Forelimb muscle (tissue), 1 donor: ENCODE measurements around the gene RSAD2. TPM values are rescaled to one million over a fixed set of nuclear protein-coding genes. Genes with fewer than 3 reads are reported as not detected.
"Not testable (repeated sequence)": the region's sequence is repeated elsewhere in the genome, so short reads cannot be mapped to it uniquely, and the experiment has no call there.

Experiments
- DNase-seq: peaks from one replicate; pipeline ENCODE4 v3.0.0-alpha.2; 2013; ENCODE audit warnings: low read depth
- polyA plus RNA-seq: library from polyadenylated mRNA; unstranded; fragments of 120-200 nt; gene quantifications from one replicate; pipeline ENCODE4 v1.2.1, GENCODE V29; 2013; ENCODE audit not compliant: insufficient read length

The RSAD2 gene
- polyA plus RNA-seq, 1 donor = 2.5 TPM

DNA sequence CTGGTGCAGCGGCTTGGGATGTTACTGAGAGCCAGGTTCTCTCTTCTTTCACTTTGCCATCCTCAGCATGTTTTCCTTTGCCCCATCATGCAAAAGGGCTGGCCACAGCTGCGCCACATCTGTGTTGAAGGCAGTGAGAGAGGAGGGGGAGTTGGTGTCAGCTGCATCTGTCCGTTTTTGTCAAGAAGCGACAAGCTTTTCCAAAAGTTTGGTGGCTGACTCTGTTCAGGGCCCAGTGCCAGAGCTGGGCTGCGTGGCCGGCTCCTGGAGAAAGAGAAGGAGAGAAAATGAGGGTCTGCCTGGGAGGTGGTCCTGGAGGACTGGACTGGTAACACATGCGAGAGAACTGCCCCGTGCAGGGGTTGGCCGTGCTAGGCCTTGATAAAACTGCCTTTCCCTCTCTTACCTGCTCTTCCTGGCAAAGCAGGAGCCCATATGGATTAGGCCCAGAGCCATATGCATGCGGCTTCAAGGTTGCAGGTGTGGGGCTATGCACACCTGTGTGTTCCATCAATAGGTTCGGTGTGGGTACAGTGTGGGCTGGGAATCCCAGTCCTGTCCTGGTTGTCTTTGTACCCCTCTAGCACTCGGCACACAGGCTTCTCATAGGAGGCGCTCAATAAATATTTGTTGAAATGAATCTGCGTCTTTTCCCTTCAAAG lies 48.6 kb downstream of the RSAD2 start:
- DNase-seq = no peak

DNA sequence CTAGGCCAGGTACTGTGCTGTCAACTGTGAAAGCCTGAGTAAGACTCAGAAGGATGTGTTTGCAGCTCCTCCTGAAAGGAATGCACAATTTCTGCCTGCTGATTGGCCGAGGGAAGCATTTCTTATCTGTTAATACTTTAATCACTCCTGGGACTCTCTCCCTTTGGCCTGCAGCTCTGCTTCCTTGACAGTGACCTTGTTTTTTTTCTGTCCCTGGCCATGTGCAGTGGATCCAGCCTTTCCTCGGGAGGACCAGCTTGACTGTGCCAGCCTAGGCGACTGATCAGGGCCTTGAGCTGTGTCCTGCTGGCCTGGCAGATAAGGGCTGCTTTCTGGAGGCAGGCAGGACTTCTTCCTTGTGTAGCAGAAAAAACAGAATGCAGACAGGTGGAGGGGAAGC lies 49.6 kb downstream of the RSAD2 start:
- no peak for DNase-seq

DNA sequence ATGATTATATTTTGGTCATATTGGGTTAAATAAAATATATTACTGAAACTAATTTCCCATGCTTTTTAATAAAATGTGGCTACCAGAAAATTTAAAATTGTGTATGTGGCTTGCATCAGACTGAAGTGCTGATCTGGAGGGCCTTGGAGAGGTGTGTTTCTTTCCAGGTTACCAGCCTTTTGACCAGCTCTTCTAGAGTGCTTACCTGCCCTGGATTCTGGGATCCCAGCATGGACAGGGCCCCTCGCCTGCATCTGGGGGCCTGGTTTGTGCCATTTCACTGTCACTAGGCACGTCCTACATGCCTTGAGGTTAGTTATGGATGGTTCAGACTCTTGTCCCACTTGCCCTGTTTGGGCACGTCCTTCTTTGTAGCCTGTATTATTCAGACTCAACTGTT lies 50.2 kb downstream of the RSAD2 start:
- no peak for DNase-seq

DNA sequence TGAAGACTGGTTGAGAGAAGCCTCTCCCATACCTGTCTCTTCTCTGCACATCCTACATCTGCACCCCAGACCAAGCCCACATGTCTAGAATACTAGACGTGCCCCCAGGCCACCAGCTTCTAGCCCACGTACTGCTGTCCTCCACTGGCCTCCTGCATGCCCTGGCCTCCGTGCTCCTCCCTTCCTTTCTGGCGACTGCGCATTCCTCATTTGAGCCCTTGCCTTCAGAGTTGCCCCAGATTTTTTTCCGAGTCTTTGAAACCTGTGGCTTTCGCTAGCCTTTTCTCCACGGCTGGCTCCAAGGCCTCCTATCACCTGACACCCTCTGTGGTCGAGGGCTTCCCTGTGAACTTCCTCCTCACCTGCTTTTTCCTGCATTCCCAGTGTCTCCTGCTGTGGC lies 50.9 kb downstream of the RSAD2 start:
- no peak for DNase-seq

DNA sequence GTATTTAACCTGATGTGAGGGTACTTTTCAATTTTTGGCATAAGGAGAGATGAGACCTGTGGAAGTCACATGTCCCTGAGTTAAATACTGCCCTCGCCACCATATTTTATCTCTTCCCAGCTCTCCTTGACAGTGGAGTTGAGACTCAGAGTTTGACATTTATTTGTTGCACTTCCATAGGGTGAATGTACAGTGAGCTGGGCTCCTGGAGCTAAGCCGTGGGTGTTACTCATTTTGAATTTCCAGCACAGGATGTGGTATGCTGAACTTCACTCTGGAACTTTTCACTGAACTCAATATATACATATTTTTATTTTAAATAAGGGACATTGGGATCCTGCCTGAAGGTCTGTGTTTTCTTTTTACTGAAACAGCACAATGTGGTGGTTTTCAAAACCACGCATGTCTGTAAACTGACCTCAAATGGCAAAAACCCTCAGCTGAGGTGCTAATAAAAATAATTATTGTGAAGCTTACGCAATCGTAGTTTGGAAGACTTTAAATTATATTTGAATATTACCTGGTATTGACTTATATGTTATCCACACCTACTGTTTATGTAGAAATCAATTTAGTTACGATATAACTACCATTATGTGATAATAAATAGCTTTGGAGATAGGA lies 51.7 kb downstream of the RSAD2 start:
- no peak for DNase-seq

DNA sequence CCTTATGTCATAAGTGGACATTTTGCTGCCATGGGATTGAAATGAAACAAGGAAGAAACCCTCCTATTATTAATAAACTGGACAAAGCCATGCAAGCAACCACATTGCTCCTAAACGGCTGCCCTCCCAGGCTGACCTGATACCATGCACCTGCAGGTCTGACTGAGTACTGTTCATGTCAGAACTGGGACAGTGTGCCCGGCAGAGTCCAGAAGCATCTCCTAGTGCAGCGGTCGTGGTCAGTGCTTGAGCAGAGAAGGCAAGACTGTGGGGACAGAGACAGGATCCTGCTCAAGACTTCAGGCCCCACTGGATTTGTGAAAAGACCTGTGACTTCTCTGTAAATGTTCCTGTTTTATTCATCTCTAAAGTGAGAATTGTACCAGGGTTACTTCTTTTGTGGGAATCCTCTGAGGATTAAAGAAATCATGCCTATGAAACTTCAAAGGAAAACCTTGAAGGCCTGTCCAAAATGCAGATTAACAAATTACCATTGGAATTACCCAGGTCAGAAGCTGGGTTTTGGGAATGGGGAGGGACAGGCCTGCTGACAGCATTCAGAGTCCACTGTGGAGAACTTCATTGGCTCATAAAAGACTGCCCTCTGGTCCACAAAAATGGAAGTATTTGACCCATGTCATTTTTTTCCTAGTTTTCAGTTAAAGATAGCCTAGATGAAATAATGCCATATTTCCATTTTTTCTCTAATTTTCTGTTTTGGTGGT lies 53.5 kb downstream of the RSAD2 start:
- DNase-seq = no peak

DNA sequence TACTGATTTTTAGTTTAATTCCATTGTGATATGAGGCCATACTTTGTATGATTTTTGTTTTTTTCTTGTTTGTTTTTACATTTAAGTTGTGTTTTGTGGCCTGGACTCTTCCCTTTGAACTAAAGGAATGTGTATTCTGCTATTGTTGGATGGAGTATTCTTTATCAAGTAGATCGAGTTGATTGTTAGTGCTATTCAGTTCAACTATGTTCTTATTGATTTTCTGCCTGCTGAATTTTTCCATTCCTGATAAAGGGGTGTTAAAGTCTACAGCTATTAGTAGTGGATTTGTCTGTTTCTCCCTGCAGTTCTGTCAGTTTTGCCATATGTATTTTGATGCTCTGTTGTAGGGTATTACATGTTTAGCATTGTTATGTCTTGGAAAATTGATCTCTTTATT lies 54.2 kb downstream of the RSAD2 start:
- no peak for DNase-seq

DNA sequence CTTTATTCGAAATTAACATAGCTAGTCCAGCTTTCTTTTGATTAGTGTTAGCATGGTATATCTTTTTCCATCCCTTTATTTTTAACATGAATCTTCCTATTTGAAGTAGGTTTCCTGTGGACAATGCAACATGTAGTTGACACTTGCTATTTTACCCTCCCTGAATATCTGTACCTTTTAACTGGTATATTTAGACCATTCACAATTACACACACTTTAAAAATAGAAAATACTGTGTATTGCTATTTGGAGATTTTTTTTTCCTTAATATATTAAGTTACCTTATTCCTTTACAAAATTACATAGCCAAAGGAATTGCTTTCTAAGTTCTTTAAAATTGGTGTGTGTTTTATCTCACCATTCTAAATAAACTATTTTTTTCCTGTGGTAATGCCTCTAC lies 54.6 kb downstream of the RSAD2 start:
- DNase-seq = no peak

DNA sequence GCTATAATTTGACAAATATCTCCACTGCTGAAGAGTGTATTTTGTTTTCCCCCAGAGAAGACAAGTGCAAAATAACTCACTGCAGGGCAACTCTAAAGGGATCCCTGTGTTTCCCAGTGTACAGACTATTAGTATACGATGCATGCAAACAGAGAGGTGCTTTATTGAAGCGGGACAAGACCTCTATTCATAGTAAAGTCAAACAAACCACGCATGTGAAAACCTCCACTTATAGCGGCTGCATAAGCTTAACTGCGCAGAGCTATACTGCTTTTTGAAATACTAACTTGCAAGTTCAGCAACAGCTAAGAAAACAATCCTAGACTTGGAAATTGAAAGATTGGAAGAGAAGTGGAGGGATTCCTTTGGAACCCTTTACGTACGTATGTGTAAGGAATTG lies 55.3 kb downstream of the RSAD2 start:
- DNase-seq = no peak

DNA sequence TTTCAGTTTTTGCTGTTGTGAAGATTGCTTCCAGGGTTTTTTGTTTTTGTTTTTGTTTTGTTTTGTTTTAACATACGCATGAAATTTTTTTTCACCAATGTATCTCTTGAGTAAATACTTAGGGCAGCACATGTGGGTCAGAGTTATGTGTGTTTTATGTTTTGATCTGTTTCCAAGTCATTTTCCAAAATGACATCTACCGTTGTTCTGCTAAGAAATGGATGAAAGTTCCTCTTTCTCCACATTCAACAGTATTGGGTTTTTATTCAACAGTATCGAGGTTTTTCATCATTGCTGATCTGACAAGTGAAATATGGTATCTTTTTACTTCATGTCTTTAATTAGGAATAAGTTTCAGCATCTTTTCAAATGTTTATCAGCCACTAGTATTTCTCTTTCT lies 56.3 kb downstream of the RSAD2 start:
- no peak for DNase-seq

DNA sequence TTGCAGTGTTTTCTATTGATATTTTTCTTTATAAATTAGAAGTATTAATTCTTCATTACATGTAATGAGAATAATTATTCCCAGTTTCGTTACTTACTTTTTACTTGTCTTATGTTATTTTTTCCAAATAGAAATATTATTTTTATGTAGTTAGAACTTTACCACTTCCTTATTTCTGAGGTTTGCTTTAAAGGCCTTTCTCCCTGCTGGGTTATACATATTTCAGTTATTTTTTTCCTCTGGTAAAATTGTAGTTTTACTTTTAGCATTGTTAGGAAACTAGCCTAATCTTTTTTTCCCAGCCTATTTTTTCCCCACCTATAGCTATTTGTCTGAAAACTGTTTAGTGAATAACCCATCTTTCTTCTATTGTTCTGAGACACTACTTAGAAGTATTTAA lies 56.8 kb downstream of the RSAD2 start:
- no peak for DNase-seq

DNA sequence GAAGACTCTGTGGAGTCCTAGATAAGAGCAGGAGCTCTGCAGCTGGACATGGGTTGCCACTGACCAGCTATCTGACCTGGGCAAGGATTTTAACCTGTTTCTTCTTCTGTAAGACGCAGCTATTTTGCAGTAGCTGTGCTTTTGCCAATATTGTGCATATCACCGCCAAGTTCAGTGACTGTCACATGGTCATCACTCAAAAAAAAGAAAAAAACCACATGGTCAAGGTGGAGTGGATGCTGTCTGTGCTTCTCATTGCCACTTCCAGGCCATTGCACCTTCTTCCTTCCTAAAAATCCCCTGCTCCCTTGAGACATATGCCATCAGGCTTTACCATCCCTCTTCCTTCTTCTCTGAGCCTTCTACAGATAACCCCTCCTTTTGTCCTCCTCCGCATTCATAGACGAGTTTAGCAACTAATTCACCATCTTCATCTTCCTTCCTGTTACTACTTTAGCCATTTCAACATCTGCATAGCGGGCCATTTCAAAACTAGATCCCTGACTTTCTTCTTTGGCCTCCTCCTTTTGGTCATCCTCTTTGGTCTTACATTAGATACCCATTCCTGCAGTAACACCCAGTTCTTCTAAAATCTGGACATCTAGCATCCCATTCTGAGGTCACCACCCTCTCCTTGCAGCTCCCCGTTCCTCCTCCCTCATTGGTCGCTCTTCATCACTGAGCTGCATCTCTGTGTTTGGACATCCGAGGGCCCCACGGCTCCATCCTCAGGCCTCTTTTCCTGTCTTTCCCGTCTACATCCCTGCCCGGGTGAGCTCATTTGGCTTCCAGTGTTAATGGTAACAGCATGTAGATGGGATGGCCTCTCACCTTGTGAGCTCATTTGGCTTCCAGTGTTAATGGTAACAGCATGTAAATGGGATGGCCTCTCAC lies 57.4 kb downstream of the RSAD2 start:
- no peak for DNase-seq

DNA sequence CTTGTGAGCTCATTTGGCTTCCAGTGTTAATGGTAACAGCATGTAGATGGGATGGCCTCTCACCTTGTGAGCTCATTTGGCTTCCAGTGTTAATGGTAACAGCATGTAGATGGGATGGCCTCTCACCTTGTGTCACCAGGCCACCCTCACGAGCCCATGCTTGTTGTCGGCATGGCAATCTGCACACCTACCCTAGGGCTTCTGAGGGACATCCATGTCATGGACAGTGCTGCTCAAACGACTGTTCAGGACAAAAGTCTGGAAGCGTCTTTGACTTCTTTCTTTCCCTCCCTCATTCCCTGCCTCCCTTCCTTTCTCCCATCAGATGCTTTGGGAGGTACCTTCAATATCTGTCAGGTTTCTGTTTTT lies 58.1 kb downstream of the RSAD2 start:
- DNase-seq = not testable (repeated sequence)

DNA sequence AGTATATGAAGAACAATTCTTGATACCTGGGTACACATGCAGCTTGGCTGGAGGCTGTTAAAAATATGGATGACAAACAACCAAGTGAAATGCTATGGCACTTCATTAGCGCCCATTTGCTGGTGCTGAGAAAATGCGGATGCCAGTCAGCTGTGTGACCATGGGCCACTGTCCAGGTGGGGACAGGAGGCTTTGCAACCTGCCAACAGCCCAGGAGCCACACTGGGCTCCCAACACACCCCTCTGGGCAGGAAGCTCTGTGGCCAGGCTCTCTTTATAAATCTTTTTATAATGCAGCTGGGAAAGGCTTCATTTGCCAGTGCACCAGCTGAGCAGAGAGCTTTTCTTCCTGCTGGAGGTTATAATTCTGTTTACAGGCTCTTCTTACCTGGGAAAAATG lies 59.6 kb downstream of the RSAD2 start:
- no peak for DNase-seq

DNA sequence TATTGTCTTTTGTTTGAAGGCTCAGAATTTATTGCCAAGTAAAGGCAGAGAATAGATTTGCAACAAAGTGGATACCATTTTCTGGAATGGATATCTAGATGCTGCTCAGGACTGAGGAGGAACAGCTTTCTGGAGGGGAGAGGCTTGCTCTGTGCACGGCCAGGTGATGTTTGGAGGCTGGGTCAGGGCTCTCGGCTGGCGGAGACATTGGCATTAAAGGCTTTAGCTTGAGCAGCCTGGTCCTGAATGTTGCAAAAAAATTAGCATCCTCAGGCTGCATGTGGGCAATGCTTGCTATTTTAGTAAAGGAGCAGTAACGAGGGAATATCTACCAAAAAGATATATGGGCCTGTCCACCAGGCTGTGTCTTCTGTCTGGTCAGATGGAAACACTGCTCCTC lies 60.0 kb downstream of the RSAD2 start:
- DNase-seq = no peak

DNA sequence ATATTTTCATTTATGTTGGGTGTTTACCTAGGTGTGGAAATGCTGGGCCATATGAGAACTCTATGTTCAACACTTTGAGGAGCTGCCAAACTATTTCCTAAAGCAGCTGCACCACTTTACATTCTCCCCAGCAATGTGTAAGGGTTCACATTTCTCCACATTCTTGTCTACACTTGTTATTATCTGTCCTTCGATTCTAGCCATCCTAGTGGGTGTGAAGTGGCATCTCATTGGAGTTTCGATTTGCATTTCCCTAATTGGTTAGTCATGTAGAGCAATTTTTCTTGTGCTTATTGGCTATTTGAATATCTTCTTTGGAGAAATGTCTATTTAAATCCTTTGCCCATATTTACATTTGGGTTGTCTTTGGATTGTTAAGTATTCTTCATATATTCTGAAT lies 61.5 kb downstream of the RSAD2 start:
- DNase-seq = no peak

DNA sequence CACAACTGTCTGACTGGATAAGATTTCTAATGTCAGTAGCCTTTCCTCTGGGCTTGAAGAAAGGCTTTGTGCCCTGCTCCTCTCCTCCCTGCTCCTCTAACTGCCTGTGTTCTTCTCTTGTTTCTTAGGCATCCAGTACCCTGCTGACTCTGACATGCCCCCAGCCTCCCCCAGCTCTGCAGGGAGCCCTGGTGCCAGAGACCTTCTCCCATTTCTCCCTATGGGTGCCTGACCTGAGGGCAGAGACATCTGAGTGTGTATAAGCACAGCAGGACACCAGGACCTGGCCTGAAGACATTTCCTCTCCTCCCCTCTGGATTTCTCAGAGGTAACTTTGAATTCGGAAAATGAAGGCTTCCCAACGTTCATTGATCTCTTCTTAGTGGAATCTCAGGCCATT lies 63.2 kb downstream of the RSAD2 start:
- no peak for DNase-seq

DNA sequence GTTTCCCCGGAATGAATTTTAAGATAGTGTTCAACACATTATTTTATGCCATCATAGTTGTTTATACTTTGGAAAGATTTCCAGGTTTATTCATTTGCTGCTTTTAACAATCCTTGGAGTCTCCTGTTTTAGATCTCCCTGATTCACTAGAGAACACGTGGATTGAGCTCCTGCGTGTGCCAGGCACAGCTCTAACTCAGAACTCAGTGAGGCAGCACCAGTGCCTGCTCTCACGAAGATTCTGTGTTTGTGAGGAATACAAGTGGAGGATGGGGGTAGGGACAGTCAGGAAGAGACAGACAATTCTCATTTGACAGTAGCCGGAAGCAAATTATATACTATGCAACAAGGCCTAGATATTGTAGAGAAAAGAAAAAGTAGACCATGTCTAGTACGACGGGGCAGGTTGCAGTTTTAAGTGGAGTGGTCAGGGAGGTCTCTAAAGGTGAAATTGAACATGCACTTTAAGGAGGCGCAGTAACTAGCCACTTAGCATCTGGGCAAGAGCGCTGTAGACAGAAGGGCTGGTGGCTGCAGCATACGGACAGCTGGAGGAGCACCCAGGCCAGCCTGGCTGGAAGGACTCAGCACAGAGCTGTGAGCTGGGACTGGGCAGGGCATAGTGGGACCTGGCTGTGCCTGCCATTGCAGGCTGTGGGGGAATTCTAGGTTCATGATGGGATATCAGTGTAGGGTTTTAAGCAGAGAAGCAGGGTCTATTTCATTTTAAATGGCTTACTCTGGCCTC lies 63.9 kb downstream of the RSAD2 start:
- DNase-seq = no peak

DNA sequence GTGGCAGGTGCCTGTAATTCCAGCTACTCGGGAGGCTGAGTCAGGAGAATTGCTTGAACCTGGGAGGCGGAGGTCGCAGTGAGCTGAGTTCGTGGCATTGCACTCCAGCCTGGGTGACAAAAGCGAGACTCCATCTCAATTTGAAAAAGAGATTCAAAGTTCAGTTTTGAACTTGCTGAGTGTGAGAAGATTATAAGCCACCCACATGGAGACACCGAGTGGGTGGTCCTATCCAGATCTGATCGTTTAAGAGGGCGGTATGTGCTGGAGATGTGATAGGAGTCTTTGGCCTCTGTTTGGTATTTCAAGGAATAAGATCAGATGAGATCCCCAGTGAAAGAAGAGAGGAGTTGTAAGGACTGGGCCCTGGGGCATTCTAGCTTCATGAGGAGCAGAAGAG lies 65.3 kb downstream of the RSAD2 start:
- no peak for DNase-seq

DNA sequence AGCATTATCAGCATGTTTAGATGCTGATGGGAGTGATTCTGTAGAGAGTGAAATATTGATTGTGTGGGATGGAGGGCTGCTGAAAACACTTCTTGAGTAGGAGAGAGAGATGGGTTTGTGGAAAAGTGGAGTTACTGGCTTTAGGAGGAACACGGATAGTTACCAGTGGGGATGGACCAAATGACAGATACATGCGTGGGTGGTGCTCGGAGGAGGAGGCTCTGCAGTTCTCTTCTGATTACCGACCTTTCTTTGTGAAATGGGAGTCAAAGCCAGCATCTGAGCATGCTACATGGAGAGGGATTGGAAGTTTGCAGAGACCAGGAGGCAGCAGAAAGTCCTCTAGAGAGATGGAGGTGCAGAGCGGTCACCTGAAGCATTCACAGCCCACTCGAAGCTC lies 65.9 kb downstream of the RSAD2 start:
- no peak for DNase-seq

DNA sequence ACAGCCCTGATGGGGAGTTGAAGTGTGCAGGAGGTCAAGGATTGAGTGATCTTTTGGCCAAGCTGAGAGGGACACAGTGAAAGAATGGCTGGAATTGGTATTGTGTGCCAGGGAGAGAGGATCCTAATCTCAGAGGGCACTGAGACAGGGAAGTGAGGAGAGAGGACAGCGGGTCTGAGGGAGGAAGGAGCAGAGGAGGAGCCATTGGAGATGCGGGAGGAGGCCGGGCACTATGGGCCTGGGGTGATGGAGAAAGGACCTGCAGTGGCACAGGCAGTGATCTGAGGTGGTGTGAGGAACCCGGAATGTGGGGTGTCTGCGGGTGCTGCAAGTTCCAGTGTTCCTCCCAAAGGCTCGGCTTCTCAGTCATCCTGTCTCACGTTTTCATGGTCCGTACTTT lies 66.4 kb downstream of the RSAD2 start:
- no peak for DNase-seq

DNA sequence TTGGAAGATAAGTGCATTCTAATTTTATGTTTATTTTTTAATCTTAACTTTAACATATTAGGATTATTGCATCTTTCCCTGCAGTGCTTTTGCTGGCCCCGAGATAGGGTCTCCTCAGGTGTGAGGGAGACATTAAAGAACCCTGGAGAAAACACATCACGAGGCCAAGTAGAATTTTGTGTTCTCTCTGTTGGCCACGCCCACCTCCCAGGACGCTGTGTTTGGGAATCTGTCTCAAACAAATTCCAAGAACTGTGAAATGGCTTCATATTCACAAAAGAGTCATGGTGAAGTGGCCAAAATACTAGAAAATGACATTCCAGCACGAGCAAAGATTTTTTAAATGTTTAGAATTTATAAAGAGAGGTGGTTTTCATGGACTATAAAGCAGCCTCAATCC lies 67.0 kb downstream of the RSAD2 start:
- DNase-seq = no peak
